K562 (cell line): Measurements from ENCODE around the gene CLSTN2.

Experiments used
- EZH2 ChIP-seq: IDR thresholded peaks from 2 replicates; pipeline ENCODE4 v1.6.1; 2012; ENCODE audit warnings: low read depth, mild to moderate bottlenecking, inconsistent platforms, low read length, borderline replicate concordance
- PCBP2 ChIP-seq: fragments of 200-400 bp; formaldehyde crosslinking; IDR thresholded peaks from 2 replicates; pipeline ENCODE4 v1.6.1; 2018; ENCODE audit warnings: low read length, low read depth, mild to moderate bottlenecking, moderate library complexity; ENCODE audit not compliant: poor library complexity, severe bottlenecking
- TF ChIP-seq, protein P1 (sequence below): fragments of 250-450 bp; sonication (Bioruptor Pico); IDR thresholded peaks from 2 replicates; pipeline ENCODE4 v1.5.0; 2020; ENCODE audit warnings: mild to moderate bottlenecking, borderline replicate concordance

- TF ChIP-seq, protein P1, sequence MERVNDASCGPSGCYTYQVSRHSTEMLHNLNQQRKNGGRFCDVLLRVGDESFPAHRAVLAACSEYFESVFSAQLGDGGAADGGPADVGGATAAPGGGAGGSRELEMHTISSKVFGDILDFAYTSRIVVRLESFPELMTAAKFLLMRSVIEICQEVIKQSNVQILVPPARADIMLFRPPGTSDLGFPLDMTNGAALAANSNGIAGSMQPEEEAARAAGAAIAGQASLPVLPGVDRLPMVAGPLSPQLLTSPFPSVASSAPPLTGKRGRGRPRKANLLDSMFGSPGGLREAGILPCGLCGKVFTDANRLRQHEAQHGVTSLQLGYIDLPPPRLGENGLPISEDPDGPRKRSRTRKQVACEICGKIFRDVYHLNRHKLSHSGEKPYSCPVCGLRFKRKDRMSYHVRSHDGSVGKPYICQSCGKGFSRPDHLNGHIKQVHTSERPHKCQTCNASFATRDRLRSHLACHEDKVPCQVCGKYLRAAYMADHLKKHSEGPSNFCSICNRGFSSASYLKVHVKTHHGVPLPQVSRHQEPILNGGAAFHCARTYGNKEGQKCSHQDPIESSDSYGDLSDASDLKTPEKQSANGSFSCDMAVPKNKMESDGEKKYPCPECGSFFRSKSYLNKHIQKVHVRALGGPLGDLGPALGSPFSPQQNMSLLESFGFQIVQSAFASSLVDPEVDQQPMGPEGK = no peak
- TF ChIP-seq PCBP2 (no peak), EZH2 (no peak)
These were observed 641.5 kb downstream of the CLSTN2 start for GRCh38 chr3:140576449-140576848.
